GM23338 (cell line): ENCODE measurements around the gene SLX9. TPM values are rescaled to one million over a fixed set of nuclear protein-coding genes. Genes with fewer than 3 reads are reported as not detected.

Experiments
- ATAC-seq: fragments of 200-7000 bp; cut with Tn5 transposase; 3 replicates; pipeline ENCODE4 v1.9.1; 2020
- DNase-seq: peaks from one replicate; pipeline ENCODE4 v3.0.0-alpha.2; 2015; ENCODE audit warnings: low spot score
- H2AFZ ChIP-seq: fragments of 200-600 bp; sonication (generic); 2 replicates; pipeline ENCODE4 v1.8.0; 2016; ENCODE audit warnings: antibody characterized with exemption, mild to moderate bottlenecking, moderate library complexity
- H3F3A ChIP-seq: fragments of 200-600 bp; sonication (generic); replicated peaks from 2 replicates; pipeline ENCODE4 v1.8.0; 2017; ENCODE audit warnings: antibody characterized with exemption, mixed run types, low read depth
- H3K27ac ChIP-seq: fragments of 200-600 bp; sonication (generic); 2 replicates; pipeline ENCODE4 v1.6.1; 2016; ENCODE audit warnings: low read depth
- H3K27me3 ChIP-seq: fragments of 200-600 bp; sonication (generic); 2 replicates; pipeline ENCODE4 v1.8.0; 2016; ENCODE audit warnings: mild to moderate bottlenecking, mixed run types, moderate library complexity; ENCODE audit not compliant: insufficient read depth
- H3K36me3 ChIP-seq: fragments of 200-600 bp; sonication (generic); 2 replicates; pipeline ENCODE4 v1.8.0; 2016; ENCODE audit warnings: mild to moderate bottlenecking; ENCODE audit not compliant: insufficient read depth
- H3K4me1 ChIP-seq: fragments of 200-600 bp; sonication (generic); 2 replicates; pipeline ENCODE4 v1.8.0; 2016; ENCODE audit warnings: mild to moderate bottlenecking, moderate library complexity; ENCODE audit not compliant: insufficient read depth
- H3K4me2 ChIP-seq: fragments of 200-600 bp; sonication (generic); 2 replicates; pipeline ENCODE4 v1.7.1; 2017; ENCODE audit warnings: mixed run types
- H3K4me3 ChIP-seq: fragments of 200-600 bp; sonication (generic); 2 replicates; pipeline ENCODE4 v1.6.1; 2016; ENCODE audit warnings: mixed run types
- H3K79me2 ChIP-seq: fragments of 200-600 bp; sonication (generic); replicated peaks from 2 replicates; pipeline ENCODE4 v1.8.0; 2017; ENCODE audit warnings: mild to moderate bottlenecking; ENCODE audit not compliant: insufficient read depth
- H3K9me2 ChIP-seq: fragments of 200-600 bp; sonication (generic); 2 replicates; pipeline ENCODE4 v1.8.0; 2017; ENCODE audit not compliant: insufficient read depth
- H4K20me1 ChIP-seq: fragments of 200-600 bp; sonication (generic); replicated peaks from 2 replicates; pipeline ENCODE4 v1.8.0; 2017; ENCODE audit warnings: mild to moderate bottlenecking; ENCODE audit not compliant: insufficient read depth
- H3K27ac Mint-ChIP-seq: 2 replicates; pipeline ENCODE4 v1.8.0; 2020; ENCODE audit warnings: inconsistent platforms, mild to moderate bottlenecking, moderate library complexity, mixed read lengths
- H3K27me3 Mint-ChIP-seq: 3 replicates; pipeline ENCODE4 v1.8.0; 2022; ENCODE audit warnings: low read depth, mild to moderate bottlenecking, moderate library complexity, mixed read lengths, inconsistent platforms; ENCODE audit not compliant: insufficient read depth, poor library complexity
- H3K36me3 Mint-ChIP-seq: 3 replicates; pipeline ENCODE4 v1.8.0; 2021; ENCODE audit warnings: low read depth, mild to moderate bottlenecking, inconsistent platforms, moderate library complexity, mixed read lengths
- H3K4me1 Mint-ChIP-seq: 3 replicates; pipeline ENCODE4 v1.8.0; 2020; ENCODE audit warnings: mild to moderate bottlenecking, inconsistent platforms, mixed read lengths
- H3K4me3 Mint-ChIP-seq: 3 replicates; pipeline ENCODE4 v1.8.0; 2021; ENCODE audit warnings: moderate library complexity, mild to moderate bottlenecking, inconsistent platforms, mixed read lengths
- H3K9me3 Mint-ChIP-seq: 3 replicates; pipeline ENCODE4 v1.8.0; 2020; ENCODE audit warnings: moderate library complexity, mild to moderate bottlenecking, inconsistent platforms, mixed read lengths
- JUNB ChIP-seq: IDR thresholded peaks from one replicate; pipeline ENCODE4 v1.6.1; 2016; ENCODE audit warnings: antibody characterized with exemption; ENCODE audit not compliant: unreplicated experiment
- POLR2AphosphoS5 ChIP-seq: IDR thresholded peaks from 2 replicates; pipeline ENCODE4 v1.6.1; 2016; ENCODE audit warnings: antibody characterized with exemption, low read depth
- STAT1 ChIP-seq: IDR thresholded peaks from one replicate; pipeline ENCODE4 v1.6.1; 2016; ENCODE audit warnings: antibody characterized with exemption; ENCODE audit not compliant: unreplicated experiment
- ZNF114 ChIP-seq: fragments of 250-450 bp; sonication (Bioruptor Pico); IDR thresholded peaks from 2 replicates; pipeline ENCODE4 v1.5.0; 2020; ENCODE audit warnings: mild to moderate bottlenecking, moderate library complexity
- polyA plus RNA-seq: library from polyadenylated mRNA; unstranded; fragments of >200 nt; fragmentation: Nextera tagmentation; extraction: Ambion mirVana; gene quantifications from 2 replicates; pipeline ENCODE4 v1.2.1, GENCODE V29; 2016
- total RNA-seq: library from RNA; depleted of rRNA; stranded (reverse); fragments of >200 nt; shearing (Covaris generic); gene quantifications from 2 replicates; pipeline ENCODE4 v1.2.3, GENCODE V29; 2014
- TF ChIP-seq, protein P1 (sequence below): fragments of 250-450 bp; sonication (Bioruptor Pico); IDR thresholded peaks from 2 replicates; pipeline ENCODE4 v1.5.0; 2020; ENCODE audit warnings: mild to moderate bottlenecking, moderate library complexity
- TF ChIP-seq, protein P2 (sequence below), 2 experiments: fragments of 200-600 bp in 1 of 2; sonication (generic) in 1 of 2; conservative IDR thresholded peaks; 2 replicates each; pipeline versions ENCODE4 v1.5.1 to v1.6.1; 2016 to 2017; ENCODE audit warnings: antibody characterized with exemption in 2 of 2, low read depth in 2 of 2, mild to moderate bottlenecking in 2 of 2, moderate library complexity in 1 of 2

SLX9 gene
- total and polyA plus RNA-seq, 2 experiments from 2014 or later = 41.5 to 46.9 TPM

DNA sequence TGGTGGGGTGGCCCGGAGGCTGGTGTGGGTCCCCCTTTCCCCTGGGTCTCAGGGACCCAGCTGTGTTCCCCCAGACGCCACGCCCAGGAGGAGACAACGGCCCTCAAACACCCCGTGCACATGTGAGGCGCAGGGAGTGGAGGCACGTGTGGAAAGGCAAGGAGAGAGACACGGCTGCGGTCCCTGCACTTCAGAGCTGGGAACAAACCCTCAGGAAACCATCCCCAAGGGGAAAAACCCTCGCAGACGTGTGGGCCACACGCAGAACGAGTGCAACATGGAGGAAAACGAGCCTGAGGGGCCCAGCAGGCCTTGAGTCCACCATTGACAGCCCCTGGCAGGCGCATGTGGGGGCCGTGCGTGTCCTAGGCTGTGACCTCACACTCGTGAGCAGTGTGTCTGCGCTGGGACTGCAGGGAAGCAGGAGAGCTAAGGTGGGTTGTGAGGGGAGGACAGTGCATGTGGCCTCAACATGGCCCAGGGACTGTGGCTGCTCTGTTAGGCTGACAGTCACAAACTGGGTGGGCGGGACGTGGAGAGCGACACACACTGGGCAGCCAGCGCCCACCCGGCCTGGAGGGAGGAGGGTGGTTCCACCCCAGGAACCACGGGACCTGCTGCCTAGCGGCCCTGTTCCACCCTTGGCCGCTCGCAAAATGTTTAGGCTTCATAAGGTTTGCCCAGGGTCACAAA is 39.1 kb upstream of the SLX9 start:
- no peaks in the 10 kb centered on the region for H4K20me1 ChIP-seq
- no peak overlapping the region for H3K4me3 ChIP-seq
- H3K36me3 Mint-ChIP-seq = no peaks in the 10 kb centered on the region; the same call in 2 of the 3 replicates
- H3K9me2 ChIP-seq = no peaks in the 10 kb centered on the region
- no peak overlapping the region for H2AFZ ChIP-seq
- no peak overlapping the region for H3K4me2 ChIP-seq
- TF ChIP-seq STAT1 (no peak), ZNF114 (CRISPR knock-in tag) (no peak), JUNB (no peak), POLR2AphosphoS5 (no peak)
- TF ChIP-seq, protein P1, sequence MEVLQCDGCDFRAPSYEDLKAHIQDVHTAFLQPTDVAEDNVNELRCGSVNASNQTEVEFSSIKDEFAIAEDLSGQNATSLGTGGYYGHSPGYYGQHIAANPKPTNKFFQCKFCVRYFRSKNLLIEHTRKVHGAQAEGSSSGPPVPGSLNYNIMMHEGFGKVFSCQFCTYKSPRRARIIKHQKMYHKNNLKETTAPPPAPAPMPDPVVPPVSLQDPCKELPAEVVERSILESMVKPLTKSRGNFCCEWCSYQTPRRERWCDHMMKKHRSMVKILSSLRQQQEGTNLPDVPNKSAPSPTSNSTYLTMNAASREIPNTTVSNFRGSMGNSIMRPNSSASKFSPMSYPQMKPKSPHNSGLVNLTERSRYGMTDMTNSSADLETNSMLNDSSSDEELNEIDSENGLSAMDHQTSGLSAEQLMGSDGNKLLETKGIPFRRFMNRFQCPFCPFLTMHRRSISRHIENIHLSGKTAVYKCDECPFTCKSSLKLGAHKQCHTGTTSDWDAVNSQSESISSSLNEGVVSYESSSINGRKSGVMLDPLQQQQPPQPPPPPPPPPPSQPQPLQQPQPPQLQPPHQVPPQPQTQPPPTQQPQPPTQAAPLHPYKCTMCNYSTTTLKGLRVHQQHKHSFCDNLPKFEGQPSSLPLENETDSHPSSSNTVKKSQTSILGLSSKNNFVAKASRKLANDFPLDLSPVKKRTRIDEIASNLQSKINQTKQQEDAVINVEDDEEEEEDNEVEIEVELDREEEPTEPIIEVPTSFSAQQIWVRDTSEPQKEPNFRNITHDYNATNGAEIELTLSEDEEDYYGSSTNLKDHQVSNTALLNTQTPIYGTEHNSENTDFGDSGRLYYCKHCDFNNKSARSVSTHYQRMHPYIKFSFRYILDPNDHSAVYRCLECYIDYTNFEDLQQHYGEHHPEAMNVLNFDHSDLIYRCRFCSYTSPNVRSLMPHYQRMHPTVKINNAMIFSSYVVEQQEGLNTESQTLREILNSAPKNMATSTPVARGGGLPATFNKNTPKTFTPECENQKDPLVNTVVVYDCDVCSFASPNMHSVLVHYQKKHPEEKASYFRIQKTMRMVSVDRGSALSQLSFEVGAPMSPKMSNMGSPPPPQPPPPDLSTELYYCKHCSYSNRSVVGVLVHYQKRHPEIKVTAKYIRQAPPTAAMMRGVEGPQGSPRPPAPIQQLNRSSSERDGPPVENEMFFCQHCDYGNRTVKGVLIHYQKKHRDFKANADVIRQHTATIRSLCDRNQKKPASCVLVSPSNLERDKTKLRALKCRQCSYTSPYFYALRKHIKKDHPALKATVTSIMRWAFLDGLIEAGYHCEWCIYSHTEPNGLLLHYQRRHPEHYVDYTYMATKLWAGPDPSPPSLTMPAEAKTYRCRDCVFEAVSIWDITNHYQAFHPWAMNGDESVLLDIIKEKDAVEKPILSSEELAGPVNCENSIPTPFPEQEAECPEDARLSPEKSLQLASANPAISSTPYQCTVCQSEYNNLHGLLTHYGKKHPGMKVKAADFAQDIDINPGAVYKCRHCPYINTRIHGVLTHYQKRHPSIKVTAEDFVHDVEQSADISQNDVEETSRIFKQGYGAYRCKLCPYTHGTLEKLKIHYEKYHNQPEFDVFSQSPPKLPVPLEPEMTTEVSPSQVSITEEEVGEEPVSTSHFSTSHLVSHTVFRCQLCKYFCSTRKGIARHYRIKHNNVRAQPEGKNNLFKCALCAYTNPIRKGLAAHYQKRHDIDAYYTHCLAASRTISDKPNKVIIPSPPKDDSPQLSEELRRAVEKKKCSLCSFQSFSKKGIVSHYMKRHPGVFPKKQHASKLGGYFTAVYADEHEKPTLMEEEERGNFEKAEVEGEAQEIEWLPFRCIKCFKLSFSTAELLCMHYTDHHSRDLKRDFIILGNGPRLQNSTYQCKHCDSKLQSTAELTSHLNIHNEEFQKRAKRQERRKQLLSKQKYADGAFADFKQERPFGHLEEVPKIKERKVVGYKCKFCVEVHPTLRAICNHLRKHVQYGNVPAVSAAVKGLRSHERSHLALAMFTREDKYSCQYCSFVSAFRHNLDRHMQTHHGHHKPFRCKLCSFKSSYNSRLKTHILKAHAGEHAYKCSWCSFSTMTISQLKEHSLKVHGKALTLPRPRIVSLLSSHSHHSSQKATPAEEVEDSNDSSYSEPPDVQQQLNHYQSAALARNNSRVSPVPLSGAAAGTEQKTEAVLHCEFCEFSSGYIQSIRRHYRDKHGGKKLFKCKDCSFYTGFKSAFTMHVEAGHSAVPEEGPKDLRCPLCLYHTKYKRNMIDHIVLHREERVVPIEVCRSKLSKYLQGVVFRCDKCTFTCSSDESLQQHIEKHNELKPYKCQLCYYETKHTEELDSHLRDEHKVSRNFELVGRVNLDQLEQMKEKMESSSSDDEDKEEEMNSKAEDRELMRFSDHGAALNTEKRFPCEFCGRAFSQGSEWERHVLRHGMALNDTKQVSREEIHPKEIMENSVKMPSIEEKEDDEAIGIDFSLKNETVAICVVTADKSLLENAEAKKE (CRISPR knock-in tag) = no peak
- TF ChIP-seq, protein P2, sequence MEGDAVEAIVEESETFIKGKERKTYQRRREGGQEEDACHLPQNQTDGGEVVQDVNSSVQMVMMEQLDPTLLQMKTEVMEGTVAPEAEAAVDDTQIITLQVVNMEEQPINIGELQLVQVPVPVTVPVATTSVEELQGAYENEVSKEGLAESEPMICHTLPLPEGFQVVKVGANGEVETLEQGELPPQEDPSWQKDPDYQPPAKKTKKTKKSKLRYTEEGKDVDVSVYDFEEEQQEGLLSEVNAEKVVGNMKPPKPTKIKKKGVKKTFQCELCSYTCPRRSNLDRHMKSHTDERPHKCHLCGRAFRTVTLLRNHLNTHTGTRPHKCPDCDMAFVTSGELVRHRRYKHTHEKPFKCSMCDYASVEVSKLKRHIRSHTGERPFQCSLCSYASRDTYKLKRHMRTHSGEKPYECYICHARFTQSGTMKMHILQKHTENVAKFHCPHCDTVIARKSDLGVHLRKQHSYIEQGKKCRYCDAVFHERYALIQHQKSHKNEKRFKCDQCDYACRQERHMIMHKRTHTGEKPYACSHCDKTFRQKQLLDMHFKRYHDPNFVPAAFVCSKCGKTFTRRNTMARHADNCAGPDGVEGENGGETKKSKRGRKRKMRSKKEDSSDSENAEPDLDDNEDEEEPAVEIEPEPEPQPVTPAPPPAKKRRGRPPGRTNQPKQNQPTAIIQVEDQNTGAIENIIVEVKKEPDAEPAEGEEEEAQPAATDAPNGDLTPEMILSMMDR (conservative IDR thresholded peaks at IDR 0.05; ENCODE audit: low read depth in 2 of 2) = no peak
- DNase-seq (no peak), ATAC-seq (no peak)
- no peak overlapping the region for H3K27ac Mint-ChIP-seq
- H3K27me3 ChIP-seq = no peaks in the 10 kb centered on the region
- no peaks in the 10 kb centered on the region for H3K36me3 ChIP-seq
- H3K4me1 ChIP-seq = no peaks in the 10 kb centered on the region
- H3K79me2 ChIP-seq = no peaks in the 10 kb centered on the region
- peaks cover 16% of the 10 kb centered on the region for H3K27me3 Mint-ChIP-seq
- no peak overlapping the region for H3K4me3 Mint-ChIP-seq
- H3K9me3 Mint-ChIP-seq = no peaks in the 10 kb centered on the region; the same call in 2 of the 3 replicates
- H3F3A ChIP-seq = peaks cover 9% of the 10 kb centered on the region
- peaks cover 7% of the 10 kb centered on the region for H3K4me1 Mint-ChIP-seq
- no peak overlapping the region for H3K27ac ChIP-seq
